Neutrophil (primary cell): Measurements from ENCODE around the gene PLD1.

Experiments used
- H3K27ac ChIP-seq: fragments of 200-600 bp; sonication (generic); 2 replicates; pipeline ENCODE4 v1.5.1; 2016; ENCODE audit warnings: mild to moderate bottlenecking, moderate library complexity
- H3K27me3 ChIP-seq: fragments of 200-600 bp; sonication (generic); 2 replicates; pipeline ENCODE4 v1.6.0; 2016; ENCODE audit warnings: mild to moderate bottlenecking
- H3K36me3 ChIP-seq: fragments of 200-600 bp; sonication (generic); 2 replicates; pipeline ENCODE4 v1.5.1; 2017
- H3K4me1 ChIP-seq, 2 experiments: fragments of 200-600 bp in 1 of 2; sonication (generic) in 1 of 2; 1 replicate in 1 of 2; 2 replicates in 1 of 2; pipeline versions ENCODE4 v1.5.1 to v1.6.1; 2013 to 2016; ENCODE audit warnings: low read depth in 1 of 2, low read length in 1 of 2, mild to moderate bottlenecking in 1 of 2, moderate library complexity in 1 of 2; ENCODE audit not compliant: control insufficient read depth in 1 of 2, insufficient read depth in 1 of 2
- H3K4me3 ChIP-seq, 2 experiments: fragments of 200-600 bp in 1 of 2; sonication (generic) in 1 of 2; 1 replicate in 1 of 2; 2 replicates in 1 of 2; pipeline ENCODE4 v1.5.1; 2013 to 2016; ENCODE audit warnings: low read depth in 1 of 2, low read length in 1 of 2, mild to moderate bottlenecking in 1 of 2, moderate library complexity in 1 of 2
- H3K9me3 ChIP-seq: fragments of 200-600 bp; sonication (generic); 2 replicates; pipeline ENCODE4 v1.5.1; 2016
- TF ChIP-seq, protein P1 (sequence below): fragments of 200-600 bp; sonication (generic); IDR thresholded peaks from 2 replicates; pipeline ENCODE4 v1.5.1; 2016; ENCODE audit warnings: antibody characterized with exemption

Gene PLD1

GRCh38 chr3:171845481-171846284, 35.4 kb upstream of the PLD1 start:
- Histone ChIP-seq H3K4me1 (no peaks in the 10 kb centered on the region), H3K9me3 (no peaks in the 10 kb centered on the region), H3K27ac (no peak overlapping the region), H3K4me3 (no peak overlapping the region), H3K27me3 (no peaks in the 10 kb centered on the region), H3K36me3 (no peaks in the 10 kb centered on the region)
- TF ChIP-seq, protein P1, sequence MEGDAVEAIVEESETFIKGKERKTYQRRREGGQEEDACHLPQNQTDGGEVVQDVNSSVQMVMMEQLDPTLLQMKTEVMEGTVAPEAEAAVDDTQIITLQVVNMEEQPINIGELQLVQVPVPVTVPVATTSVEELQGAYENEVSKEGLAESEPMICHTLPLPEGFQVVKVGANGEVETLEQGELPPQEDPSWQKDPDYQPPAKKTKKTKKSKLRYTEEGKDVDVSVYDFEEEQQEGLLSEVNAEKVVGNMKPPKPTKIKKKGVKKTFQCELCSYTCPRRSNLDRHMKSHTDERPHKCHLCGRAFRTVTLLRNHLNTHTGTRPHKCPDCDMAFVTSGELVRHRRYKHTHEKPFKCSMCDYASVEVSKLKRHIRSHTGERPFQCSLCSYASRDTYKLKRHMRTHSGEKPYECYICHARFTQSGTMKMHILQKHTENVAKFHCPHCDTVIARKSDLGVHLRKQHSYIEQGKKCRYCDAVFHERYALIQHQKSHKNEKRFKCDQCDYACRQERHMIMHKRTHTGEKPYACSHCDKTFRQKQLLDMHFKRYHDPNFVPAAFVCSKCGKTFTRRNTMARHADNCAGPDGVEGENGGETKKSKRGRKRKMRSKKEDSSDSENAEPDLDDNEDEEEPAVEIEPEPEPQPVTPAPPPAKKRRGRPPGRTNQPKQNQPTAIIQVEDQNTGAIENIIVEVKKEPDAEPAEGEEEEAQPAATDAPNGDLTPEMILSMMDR, result no peak

DNA sequence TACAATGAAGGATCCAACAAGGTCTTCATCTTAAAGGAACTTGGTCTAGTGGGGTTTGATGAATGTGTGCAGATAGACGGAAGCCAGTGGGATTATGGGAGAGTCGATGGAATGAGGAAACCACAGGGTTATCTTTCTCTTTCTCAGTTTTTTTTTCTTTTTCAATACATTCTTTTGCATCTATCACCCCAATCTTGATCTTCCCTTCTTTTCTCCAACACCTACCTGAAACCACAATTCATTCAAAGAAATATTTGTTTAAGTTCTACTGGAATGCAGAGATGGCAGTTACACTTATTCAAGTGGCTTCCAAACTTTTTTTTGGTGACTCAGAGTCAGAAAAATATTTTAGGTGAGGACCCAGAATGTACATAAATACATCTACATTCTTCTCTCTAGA, 34.6 kb upstream of the PLD1 start:
- Histone ChIP-seq H3K9me3 (no peaks in the 10 kb centered on the region), H3K4me3 (no peak overlapping the region), H3K27ac (no peak overlapping the region), H3K27me3 (no peaks in the 10 kb centered on the region), H3K36me3 (no peaks in the 10 kb centered on the region), H3K4me1 (no peaks in the 10 kb centered on the region)
- TF ChIP-seq, protein P1, result no peak

DNA sequence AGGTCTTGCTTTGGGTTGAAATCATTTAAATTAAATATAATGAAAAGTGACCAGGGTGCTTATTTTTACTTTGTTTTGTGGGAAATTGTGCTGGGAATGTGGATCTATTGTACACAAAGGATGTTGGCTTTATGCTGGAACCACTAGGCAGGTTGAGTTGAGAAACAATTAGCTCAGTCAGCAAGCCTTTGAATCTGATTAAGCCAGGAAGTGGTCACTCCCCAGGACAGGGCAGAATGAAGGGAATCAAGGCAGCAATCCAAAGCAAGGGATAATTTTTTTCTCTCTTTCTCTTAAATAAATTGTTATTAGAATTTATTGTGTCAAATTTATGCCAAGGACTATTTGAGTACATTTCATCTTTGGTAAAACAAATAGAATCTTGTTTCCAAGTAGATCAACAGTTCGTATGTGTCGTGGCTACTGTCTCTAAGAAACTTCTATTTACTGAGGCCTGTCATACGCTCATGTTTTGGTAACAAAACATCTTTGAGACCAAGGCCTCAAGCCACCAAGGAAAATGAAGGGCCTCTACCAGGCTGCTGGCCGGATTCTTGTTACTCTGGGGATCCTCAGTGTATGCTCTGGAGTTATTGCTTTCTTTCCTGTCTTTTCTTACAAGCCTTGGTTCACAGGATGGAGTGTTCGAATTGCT, 32.7 kb upstream of the PLD1 start, which contains the start of gene TMEM212:
TSS of gene TMEM212 (plus strand) at position 486 of the 655 bp plus-strand sequence. CDS start at position 521, 35 bp downstream.
- Histone ChIP-seq H3K4me3 (no peak within 1 kb of the TSS), H3K4me1 (no peaks in the 10 kb centered on the region), H3K27ac (no peak within 1 kb of the TSS), H3K27me3 (no peaks in the 10 kb centered on the region), H3K36me3 (no peaks in the 10 kb centered on the region), H3K9me3 (no peaks in the 10 kb centered on the region)
- TF ChIP-seq, protein P1, result no peak

DNA sequence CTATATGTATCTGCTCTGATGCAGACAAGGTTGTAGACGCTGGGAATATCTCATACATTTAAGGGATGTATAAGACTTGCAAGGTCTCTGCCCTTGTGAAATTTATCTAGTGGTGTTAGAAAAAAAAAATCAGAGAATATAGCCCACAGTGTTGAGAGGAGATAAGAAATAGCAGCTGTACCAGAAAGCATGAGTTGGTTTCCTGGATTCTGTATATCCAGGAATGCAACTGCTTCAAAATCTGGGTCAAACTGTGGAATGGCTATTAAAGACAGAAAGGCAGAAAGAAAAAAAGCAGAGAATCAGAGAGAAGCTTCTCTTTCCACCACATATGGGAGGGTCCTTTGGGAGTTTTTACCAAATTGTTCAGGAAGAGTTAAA, 31.3 kb upstream of the PLD1 start:
- Histone ChIP-seq H3K4me3 (no peak overlapping the region), H3K27ac (no peak overlapping the region), H3K4me1 (no peaks in the 10 kb centered on the region), H3K27me3 (no peaks in the 10 kb centered on the region), H3K36me3 (no peaks in the 10 kb centered on the region), H3K9me3 (no peaks in the 10 kb centered on the region)
- TF ChIP-seq, protein P1, result no peak

DNA sequence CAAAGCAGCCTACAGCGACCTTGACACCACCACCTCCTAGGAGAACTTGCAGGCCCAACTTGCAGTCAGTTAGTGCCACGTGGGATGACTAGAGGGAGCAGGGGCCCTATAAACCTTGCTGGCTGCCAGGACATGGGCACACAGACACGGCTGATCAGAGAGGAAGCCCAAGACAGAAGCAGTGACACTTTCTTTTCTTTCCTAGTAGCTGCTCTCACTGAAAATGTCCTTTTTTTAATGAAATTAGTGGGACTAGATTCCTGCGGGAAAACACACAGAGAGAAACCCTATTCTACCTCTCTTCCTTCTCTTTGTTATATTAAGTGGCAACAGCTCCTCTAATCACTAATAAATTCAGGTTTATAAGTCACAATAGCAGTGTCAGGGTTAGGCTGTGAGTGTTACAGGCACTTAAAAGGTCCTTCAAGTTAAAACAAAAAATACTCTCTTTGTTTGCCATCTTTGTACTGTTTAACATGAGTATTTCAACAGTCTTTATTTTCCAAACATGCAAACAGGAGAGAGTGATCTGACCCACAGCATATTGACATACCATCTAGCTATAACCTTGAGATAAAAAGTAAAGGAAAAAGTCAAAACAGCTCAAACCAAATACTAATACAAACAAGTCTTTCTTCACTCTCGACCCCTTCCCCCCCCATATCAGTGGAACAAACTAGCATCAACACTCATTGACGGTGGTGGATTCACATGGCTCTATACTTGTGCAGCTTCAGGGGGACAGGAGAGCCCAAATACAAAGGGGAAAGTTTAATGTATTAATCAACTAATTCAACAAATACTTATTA, 30.7 kb upstream of the PLD1 start:
- H3K27me3 ChIP-seq, result no peaks in the 10 kb centered on the region
- no peaks in the 10 kb centered on the region for H3K36me3 ChIP-seq
- TF ChIP-seq, protein P1, result no peak
- H3K9me3 ChIP-seq, result no peaks in the 10 kb centered on the region
- no peak overlapping the region for H3K27ac ChIP-seq
- no peak overlapping the region for H3K4me3 ChIP-seq
- no peaks in the 10 kb centered on the region for H3K4me1 ChIP-seq
